D341Med (cell line): ENCODE results near the gene FCHSD2.

Experiments used
- DNase-seq: peaks from one replicate; pipeline ENCODE4 v3.0.0; 2012; ENCODE audit warnings: low spot score

The FCHSD2 gene

DNA sequence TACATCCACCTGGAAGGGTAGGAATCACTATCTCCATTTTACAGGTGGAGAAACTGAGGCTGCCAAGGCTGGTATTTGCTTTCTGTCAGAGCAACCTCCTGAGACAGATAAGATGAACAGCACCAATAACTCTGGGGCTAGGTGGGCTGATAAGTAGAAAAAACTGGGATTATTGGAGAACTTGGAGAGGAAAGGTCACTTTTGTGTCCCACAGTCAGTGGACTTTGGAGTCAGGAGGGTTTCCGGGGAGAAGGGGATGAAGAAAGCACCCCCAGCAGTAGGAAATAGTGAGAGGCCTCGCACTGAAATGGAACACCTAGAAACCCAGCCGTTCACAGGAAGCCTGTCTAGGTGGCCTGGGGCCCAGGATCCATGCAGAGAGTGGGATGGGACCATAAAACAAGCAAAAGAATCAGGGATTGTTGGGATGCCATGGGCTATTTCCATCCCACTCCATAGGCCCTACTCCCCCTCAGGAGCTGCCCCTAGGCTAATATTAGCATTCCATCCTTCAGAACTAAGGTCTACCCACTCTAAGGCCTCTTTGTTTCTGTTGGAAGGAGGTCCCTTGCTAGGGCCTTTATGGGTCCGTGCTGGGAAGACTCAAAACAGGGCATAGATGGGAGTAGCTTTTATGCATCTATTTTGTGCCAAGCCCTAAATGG, 31.0 kb upstream of the FCHSD2 start:
- DNase-seq = no peak

DNA sequence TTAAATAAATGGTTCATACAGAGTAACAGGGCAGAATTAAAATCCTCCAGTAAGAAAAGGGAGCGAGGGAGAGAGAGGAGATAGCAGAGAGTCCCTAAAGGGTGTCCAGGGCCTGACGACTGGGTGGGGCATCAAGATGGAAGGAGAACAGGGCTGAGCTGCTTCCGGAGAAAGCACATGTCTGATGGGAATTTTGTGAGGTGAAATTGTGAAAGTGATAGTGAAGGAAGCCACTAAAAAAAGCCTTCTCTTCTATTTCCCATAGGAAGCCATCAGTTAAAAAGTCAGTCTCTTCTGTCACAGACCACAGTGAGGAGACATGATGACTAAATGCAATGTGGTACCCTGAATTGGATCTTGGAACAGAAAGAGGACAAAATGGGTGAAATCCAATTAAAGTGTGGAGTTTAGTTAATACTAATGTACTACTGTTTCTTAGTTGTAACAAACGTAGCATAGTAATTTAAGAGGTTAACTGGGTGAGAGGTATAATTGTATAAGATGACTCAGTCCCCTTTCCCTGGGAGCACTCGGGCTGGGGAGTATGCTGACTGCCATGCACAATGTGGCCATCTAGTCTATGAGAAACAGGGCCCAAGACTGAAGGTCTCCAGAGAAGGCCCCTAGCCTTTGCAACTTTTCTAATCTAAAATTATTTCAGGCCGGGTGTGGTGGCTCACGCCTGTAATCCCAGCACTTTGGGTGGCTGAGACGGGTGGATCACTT, 29.5 kb upstream of the FCHSD2 start:
- DNase-seq = no peak

DNA sequence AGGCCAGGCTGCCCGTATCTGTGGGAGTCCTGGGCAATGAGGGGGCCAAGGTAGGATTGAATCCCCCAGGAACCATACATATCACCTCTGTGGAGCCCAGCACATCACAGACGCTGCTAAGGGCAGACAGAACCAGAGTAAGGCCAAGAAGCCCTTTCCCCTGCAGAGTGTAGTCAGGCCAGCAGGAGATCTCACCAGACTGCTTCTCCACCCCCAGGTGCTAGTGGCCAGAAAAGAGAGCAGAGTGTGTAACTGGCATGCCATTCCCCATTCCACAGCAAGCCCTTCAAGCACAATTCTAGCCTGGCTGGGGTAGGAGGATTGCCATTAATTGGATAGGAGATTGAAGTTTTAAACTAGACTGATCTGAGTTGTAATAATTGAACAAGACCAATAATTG, 28.0 kb upstream of the FCHSD2 start:
- DNase-seq = no peak

DNA sequence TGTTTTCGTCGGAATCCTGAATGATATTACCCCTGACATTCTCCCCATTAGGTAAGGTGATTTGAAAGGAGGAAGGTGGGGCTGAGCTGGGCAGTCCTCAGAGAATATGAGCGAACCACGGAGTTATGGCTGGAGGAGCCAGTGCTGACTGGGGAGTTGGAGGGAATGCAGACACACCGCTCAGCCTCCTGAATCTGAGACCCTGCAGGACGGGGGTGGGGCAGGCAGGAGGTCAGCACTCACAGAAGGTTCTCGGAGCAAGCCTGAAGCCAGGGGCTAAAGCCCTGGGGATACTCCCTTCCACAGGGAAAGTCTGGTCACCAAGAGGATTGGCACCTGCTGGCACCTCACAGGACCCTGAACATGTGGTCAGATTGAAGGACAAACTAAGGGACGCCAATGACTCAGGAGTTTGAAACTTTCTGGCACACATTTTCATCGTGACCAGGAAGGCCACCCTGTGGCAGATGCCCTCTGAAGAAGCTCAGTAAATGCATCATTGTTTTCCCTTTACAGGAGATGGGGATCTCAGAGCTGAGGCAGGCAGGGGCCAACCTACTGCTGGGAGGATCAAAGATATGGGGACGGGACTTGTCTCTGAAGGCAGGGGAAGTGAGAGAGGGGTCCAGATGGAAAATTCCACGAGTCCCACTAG, 26.9 kb upstream of the FCHSD2 start:
- no peak for DNase-seq

DNA sequence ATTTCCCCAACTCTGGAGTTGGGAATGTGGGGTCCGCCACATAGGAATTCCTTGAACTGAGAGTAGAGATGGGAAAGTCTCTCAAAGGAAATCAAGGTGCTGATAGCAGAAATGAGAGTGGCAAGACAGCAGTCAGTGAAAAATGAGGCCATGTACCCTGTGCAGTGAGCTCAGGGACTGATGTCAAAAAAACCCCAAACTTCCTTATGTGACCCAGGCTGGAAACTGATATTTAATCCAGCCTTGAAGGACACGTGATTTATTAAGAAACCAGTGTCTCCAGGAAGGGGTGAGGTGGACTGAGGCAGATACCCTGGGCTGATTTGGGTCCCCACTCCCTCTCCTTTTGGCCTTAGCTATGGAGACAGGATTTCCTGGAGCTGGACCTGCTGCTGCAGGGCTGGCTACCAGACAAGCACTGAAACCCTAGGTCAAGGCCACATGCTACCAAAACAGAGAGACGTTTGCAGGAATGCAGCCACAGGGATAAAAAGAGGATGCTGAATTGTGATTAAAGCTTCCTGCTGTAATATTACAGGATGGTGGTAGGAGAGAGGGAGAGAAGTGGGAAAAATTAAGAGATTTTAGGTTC, 25.3 kb upstream of the FCHSD2 start:
- DNase-seq = no peak

- no peak for DNase-seq
Measured at GRCh38 chr11:73164803-73165540, 22.9 kb upstream of the FCHSD2 start.

DNA sequence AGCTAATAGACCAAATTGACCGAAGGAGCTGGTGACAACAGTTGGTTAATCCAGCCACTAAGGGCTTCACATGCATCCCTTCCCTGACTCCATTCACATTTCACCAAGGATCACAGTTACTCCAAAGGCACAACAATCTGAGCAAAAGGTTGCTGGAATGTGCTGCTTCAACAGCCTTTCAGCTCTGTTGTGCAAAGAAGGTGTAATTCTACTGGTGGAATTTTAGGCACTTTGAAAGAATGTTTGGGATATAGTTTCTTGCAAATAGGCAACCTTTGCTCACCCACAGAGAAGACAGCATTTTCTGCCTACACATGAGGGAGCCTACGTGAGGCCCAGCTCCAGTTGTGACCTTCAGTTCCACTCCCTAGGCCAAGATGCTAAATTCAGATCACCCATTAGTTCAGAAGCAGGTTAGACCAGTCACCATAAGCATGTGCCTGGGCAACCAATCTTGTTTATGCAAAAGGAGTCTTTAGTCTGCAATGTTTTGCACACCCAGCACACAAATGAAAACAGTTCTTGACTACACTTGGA, 21.6 kb upstream of the FCHSD2 start:
- no peak for DNase-seq

DNA sequence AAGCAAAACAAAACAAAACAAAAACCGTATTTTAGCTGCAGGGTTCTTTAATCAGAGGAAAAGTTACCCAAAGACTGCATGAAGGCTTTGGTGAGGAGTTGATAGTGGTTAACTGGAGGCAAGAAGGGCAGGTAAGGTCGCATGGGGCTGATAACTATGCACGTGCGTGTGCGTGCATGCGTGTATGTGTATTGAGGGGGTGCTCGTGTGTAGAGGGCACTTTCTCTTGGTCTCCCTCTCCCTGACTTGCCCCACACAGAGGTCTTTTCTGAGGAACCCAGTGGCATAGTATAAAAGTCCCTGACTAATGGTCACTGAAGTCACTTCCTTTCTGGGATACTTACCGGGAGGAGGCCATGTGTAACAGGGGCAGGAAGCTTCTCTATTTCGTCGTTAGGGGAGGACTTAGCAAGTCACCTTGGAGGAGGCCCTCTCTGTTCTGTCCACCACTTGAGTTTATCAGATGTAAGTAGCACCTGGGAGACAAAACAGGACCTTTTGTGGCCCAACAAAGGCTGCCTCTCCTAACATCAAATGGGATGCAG, 20.1 kb upstream of the FCHSD2 start:
- DNase-seq = no peak

DNA sequence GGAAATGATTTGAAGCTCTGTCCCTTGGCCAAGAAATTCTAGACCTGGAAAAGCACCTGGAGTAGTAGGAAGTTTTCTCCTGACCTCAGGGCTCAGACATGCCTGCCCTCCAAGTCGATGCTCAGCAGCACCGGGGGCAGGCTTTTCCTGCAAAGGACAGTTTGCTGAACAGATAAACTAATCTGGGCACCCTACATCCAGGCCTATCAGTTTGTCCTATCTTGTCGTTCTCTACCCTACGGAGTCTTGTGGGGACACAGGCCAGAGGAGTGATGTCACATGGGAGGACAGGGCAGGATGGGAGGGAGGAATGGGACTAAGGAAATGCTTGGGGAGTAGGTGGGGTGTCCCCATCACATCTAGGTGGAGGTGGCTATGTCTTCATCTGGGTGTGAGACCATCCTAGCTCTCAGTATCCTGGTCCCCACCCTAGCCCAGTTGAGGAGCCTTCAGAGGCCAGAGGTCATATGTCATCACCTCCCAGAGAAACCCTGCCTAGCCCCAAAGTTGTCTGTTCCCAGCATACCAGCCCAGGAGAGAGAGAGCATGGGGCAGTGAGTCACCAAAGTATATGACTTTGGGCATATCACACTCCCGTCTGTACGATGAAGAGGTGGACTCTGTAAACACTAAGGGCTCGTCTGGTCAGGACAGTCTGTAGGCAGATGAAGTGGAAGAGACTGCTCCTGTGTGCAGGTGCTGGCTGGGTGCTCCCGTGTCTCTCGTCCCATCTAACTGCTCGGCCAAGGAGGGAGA, 18.1 kb upstream of the FCHSD2 start:
- no peak for DNase-seq

DNA sequence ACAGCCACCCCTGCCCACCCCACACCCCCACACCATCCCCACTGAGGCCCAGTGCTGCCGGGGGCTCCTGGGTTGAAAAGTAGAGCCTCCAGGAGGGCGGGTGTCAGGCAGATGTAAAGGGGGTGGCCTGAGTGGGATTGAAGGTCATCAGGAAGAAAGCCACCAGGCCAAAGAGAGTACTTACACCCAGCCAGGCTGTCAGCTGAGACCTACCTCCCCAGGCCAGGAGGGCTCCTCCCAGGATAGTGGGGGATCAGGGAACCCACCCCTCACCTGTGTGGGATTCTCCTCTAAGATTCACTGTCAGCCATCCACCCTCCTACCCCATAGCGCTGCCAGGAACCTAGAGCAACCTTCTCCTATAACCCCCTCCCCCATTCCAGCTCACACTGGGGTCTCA, 17.2 kb upstream of the FCHSD2 start:
- DNase-seq = no peak

DNA sequence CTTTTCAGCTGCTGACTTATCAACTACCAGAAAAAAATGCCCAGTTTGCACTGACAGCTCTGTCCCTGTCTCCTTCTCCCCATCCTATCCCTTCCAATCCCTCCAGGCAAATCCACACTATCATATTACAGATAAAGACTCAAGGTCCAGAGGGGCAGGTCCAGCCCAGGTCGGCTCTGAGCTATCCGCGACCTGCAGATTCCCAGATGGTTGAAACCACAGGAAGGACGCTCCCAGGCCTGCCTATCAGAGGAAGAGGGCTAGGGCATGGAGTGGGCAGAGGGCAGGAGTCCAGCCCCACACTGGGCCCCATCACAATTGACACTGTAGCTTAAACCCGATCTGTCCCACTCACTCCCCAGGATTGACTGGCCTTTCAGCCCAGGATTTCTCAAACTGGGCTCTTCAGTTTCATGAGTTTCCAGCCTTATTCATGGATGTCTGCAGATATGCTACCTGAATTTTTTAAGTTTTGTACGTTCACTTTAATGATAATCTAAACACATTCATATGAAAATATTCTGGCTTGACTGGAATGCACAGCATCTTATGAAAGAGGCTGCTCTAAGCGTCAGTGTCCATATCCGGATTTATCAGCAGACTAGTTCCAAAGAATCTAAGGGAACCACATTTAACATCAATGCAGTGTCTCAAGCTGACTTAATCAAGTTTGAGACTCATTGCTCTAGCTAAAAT, 16.4 kb upstream of the FCHSD2 start:
- DNase-seq = no peak

GRCh38 chr11:73157101-73158010, 15.2 kb upstream of the FCHSD2 start:
- no peak for DNase-seq

GRCh38 chr11:73156686-73157085, 14.6 kb upstream of the FCHSD2 start:
- DNase-seq = no peak

GRCh38 chr11:73156114-73156513, 14.0 kb upstream of the FCHSD2 start:
- no peak for DNase-seq

DNA sequence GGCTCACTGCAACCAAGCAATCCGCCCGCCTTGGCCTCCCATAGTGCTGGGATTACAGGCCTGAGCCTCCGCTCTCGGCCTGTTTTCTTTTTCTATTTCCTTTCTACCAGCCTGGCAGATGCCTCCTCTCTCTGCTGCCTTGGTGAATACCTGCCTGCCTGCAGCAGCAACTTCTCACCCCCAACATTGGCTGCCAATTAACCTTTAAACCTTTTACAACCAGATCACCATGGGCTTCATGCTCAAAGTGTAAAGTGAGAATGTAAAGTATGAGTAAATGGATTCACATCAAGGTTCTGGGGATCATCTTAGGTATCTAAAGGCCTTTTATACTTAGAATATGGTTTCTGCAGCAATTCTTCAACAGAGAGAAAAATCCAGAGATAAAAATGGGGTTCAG, 13.0 kb upstream of the FCHSD2 start:
- no peak for DNase-seq

DNA sequence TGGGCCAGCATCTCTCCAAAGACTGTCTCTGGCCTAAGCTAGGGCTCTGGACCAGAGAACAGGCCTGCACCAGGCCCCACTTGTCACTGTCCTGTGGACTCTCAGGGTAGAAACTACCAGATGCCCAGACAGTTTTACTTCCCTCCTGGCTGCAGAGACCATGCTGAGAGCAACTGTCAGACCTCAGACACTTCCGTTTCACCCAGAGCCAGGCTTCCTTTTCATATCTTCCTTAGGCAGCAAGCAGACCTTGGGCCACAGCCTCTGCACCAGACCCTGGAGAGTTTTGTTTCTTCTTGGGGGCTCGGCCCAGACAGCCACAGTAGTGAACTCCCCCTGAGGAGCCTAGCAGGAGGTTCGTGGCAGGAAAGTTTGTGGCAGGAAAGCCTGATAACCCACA, 12.1 kb upstream of the FCHSD2 start:
- no peak for DNase-seq

- DNase-seq = no peak
Measured at GRCh38 chr11:73152861-73153483, 10.9 kb upstream of the FCHSD2 start.

DNA sequence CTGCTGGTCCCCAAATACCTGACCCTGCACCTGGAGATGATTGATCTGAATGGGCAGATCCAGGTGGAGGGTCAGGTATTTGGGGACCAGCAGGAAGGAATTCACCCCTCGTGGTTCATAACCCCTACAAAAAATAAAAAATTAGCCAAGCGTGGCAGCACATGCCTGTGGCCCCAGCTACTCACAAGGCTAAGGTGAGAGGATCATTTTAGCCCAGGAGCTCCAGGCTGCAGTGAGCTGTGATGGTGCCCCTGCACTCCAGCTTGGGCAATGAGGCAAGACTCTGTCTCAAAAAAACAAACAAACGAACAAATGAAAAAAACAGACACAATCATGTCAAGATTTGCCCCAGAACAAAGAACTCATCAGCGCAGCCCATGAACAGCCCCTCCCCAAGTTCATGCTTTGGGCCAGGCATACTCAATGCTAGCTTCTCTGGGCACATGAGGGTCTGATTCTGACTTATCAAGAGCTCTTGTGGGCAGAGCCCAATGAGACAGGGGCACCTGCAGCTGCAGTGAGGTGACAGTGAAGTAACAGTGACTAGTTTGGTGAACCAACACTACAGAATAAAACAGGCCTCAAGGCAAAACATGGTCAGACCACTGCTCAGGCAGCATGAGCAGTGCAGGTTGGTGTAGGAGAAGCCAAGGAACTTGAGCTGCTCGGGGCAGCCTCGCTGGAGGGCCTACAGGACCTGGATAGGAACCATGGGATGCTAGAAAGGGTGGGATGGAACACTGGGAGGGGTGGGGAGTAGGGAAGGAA, 10.2 kb upstream of the FCHSD2 start:
- no peak for DNase-seq
